Vagina (tissue), 2 donors: Measurements from ENCODE around the gene SLC24A3.

ENCODE experiments used
- CTCF ChIP-seq, 3 experiments: fragments of 450-650 bp in 2 of 3; fragments of 200-600 bp in 1 of 3; sonication (generic) in 1 of 3; IDR thresholded peaks; one replicate each; pipeline ENCODE4 v1.5.1; 2017 to 2019; ENCODE audit warnings: antibody characterized with exemption in 3 of 3, mild to moderate bottlenecking in 2 of 3, moderate library complexity in 2 of 3
- POLR2A ChIP-seq, 2 donors: fragments of 450-650 bp; IDR thresholded peaks; one replicate each; pipeline ENCODE4 v1.6.1; 2017; ENCODE audit warnings: antibody characterized with exemption in 2 of 2, mild to moderate bottlenecking in 2 of 2, moderate library complexity in 2 of 2
- POLR2AphosphoS5 ChIP-seq, 2 donors: sonication (generic); formaldehyde crosslinking; IDR thresholded peaks; one replicate each; pipeline ENCODE4 v1.9.0; 2017; ENCODE audit warnings: antibody characterized with exemption in 2 of 2, mild to moderate bottlenecking in 2 of 2, low read depth in 1 of 2; ENCODE audit not compliant: insufficient read depth in 1 of 2

DNA sequence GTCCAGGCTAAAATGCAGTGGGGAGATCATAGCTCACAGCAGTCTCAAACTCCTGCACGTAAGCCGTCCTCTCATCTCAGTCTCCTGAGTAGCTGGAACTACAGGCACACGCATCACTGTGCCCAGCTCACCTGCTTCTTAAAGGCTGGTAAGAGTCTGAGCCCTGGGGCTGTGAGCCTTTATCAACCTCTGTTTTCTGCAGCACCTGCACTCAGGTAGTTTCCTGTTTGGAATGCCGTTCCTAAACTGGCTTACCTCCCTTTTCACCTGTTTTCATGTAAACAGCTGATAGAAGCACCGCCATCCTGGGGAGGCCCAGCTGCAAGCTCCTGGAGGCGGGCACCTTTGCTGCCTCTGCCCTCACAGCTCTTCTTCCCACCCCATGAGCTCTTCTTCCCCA is 45.4 kb downstream of the SLC24A3 start:
- no peak for TF ChIP-seq CTCF (IDR thresholded peaks at IDR 0.05)
- TF ChIP-seq POLR2A (IDR thresholded peaks at IDR 0.05): no peak
- TF ChIP-seq POLR2AphosphoS5 (IDR thresholded peaks at IDR 0.05; ENCODE audit: insufficient read depth in 1 of 2, low read depth in 1 of 2): no peak
